Cardiac muscle cell (in vitro differentiated cells and primary cell): ENCODE measurements around the gene SMTNL2. TPM values are rescaled to one million over a fixed set of nuclear protein-coding genes. Genes with fewer than 3 reads are reported as not detected.
"Not testable (repeated sequence)": the region's sequence is repeated elsewhere in the genome, so short reads cannot be mapped to it uniquely, and the experiment has no call there.

ENCODE experiments used
- DNase-seq, 2 donors: peaks; one replicate each; pipeline versions ENCODE4 v3.0.0 to v3.0.0-alpha.2; 2010 to 2017; ENCODE audit warnings: low read depth in 1 of 2, low spot score in 1 of 2
- H3K27ac ChIP-seq: fragments of 200-600 bp; sonication (generic); 2 replicates; pipeline ENCODE4 v1.5.1; 2016
- H3K27me3 ChIP-seq: fragments of 200-600 bp; sonication (generic); 2 replicates; pipeline ENCODE4 v1.6.0; 2016; ENCODE audit warnings: control low read depth
- H3K36me3 ChIP-seq: fragments of 200-600 bp; sonication (generic); 2 replicates; pipeline ENCODE4 v1.5.1; 2016; ENCODE audit warnings: control low read depth
- H3K4me1 ChIP-seq: fragments of 200-600 bp; sonication (generic); 2 replicates; pipeline ENCODE4 v1.8.1; 2017; ENCODE audit warnings: low read depth, mild to moderate bottlenecking, mixed run types
- H3K4me3 ChIP-seq: fragments of 200-600 bp; sonication (generic); 2 replicates; pipeline ENCODE4 v1.5.1; 2016; ENCODE audit warnings: mild to moderate bottlenecking
- H3K9me3 ChIP-seq: fragments of 200-600 bp; sonication (generic); 2 replicates; pipeline ENCODE4 v1.5.1; 2017; ENCODE audit warnings: low read depth, mild to moderate bottlenecking, control low read depth
- polyA plus RNA-seq: library from polyadenylated mRNA; unstranded; fragments of >200 nt; fragmentation: Nextera tagmentation; extraction: Ambion mirVana; gene quantifications from 2 replicates; pipeline ENCODE4 v1.2.1, GENCODE V29; 2016
- total RNA-seq: library from RNA; depleted of rRNA; stranded (reverse); fragments of >200 nt; gene quantifications from 2 replicates; pipeline ENCODE4 v1.2.3, GENCODE V29; 2016
- TF ChIP-seq, protein P1 (sequence below): IDR thresholded peaks from 2 replicates; pipeline ENCODE4 v1.5.1; 2012; ENCODE audit warnings: low read depth, mild to moderate bottlenecking, low read length

SMTNL2 gene
- total and polyA plus RNA-seq, 2 experiments from 2014 or later = 184 to 269 TPM

DNA sequence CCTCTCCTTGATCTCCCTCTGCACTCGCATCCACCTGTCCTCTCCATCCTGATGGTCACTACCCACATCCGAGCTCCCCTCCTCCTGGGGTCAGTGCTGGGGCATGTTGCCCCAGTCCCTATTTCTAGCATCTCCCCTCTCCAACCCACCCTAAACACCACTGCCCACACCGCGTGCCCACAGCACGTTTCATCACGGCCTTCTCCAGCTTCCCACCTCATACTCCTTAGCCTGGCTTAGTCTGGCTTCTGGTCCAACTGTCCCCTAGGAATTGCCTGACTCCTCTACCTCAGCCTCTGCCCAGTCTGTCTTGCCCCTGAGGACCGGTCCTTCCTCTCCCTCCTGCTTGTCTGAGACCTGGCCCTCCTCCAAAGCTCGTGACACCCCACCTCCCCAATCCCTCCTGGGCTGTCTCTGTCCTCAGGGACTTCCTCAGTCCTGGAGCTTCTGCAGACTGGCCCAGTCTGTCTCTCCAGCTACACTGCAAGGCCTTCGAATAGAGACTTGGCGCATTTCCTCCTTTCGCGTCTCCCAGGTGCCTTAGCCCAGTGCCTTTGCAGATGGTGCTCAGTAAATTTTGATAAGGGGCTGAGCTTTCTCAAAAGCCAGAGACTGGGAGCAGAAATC is 52.3 kb downstream of the SMTNL2 start:
- Histone ChIP-seq H3K4me1 (peaks cover 13% of the 10 kb centered on the region), H3K27me3 (peaks cover 59% of the 10 kb centered on the region), H3K27ac (no peak overlapping the region), H3K4me3 (no peak overlapping the region), H3K9me3 (no peaks in the 10 kb centered on the region), H3K36me3 (no peaks in the 10 kb centered on the region)
- TF ChIP-seq, protein P1, sequence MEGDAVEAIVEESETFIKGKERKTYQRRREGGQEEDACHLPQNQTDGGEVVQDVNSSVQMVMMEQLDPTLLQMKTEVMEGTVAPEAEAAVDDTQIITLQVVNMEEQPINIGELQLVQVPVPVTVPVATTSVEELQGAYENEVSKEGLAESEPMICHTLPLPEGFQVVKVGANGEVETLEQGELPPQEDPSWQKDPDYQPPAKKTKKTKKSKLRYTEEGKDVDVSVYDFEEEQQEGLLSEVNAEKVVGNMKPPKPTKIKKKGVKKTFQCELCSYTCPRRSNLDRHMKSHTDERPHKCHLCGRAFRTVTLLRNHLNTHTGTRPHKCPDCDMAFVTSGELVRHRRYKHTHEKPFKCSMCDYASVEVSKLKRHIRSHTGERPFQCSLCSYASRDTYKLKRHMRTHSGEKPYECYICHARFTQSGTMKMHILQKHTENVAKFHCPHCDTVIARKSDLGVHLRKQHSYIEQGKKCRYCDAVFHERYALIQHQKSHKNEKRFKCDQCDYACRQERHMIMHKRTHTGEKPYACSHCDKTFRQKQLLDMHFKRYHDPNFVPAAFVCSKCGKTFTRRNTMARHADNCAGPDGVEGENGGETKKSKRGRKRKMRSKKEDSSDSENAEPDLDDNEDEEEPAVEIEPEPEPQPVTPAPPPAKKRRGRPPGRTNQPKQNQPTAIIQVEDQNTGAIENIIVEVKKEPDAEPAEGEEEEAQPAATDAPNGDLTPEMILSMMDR = no peak
- DNase-seq = no peak

DNA sequence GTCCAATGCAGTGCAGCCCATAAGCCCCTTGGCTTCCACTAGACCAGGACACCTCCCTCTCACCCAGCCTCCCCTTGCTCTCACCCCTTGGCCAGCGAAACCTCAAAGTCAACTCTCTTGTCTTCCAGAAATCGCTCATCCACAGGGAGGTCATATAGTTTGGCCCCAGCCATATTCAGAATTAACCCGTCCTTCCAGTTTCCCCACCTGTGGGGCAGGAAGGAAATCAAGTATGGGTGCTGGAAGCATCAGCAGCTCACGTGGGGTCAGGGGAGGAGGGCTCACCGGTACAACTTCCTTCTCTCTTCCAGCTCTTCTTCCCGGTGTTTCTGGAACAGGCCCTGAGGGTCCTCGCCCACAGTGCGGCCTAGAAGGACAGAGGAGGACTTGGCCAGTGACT is 54.4 kb downstream of the SMTNL2 start:
- H3K4me1 ChIP-seq, H3K9me3 ChIP-seq, H3K36me3 ChIP-seq, DNase-seq, H3K27ac ChIP-seq, H3K4me3 ChIP-seq: not testable (repeated sequence)
- H3K27me3 ChIP-seq = peaks cover 81% of the 10 kb centered on the region

DNA sequence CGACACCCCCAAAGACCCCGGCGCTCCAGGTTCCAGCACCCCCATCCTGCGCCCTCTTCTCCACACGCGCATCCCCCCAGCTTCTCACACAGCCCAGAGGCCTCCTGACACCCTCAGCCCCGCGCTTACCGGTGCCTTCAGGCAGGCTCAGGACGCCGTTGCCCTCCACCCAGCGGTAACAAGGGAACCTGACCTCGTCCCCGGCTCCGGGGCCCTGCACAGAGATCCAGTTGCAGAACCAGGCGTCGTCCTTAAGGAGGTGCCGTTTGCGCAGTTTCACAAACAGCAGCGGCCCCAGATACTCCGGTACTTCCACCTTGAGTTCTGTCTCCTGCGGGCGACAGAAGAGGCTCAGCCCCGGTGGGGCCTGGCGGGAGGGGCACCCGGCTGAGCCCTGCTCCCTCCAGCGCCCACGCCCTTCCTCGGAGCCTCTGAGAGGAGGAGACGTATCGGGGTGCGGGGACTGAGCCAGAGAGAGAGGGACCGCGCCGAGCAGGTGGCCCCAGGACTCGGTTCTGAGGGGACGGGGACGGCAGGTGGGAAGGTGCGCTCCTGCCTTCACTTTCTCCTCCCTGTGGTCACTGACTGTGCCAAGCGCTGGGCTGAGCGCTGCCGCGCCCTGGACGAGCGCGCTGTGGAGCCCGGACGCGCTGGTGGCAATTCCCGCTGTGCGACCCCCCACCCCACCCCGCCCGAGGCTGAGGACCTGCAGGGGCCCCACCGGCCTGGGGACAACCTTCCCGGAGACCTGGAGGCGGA is 55.2 kb downstream of the SMTNL2 start:
- not testable (repeated sequence) for H3K36me3 ChIP-seq, H3K4me1 ChIP-seq, H3K4me3 ChIP-seq, H3K27ac ChIP-seq, H3K9me3 ChIP-seq
- TF ChIP-seq, protein P1 = peak; percentile 30
- peak; percentile 65 to 81 for DNase-seq
- peaks cover 87% of the 10 kb centered on the region for H3K27me3 ChIP-seq

DNA sequence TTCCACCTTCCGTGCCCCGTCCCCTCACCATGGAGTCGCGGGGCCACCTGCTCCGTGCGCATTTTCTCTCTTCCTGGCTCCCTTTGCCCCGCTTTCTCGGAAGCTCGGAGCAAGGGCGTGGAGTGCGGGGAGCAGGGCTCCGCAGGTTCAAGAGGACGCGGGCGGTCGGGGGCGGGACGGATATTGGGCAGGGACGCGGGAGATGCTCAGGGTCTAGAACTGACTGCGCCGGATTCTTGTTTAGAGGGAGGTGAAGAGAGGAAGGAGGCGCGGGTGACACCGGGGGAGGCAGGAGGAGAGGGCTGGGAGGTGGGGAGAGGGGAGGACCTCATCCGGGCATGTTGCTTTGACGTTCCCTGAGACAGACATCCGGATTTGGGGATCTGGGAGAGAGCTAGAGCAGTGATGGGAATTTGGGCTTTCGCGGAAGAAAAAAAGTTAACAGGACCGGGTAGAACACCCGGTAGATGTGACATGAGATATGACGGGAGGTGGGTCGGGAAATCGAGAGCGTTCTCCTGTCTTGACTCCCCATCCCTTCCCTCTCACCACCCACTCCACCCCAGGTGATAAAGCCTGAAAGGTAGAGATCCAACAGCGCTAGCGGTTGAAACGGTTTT is 56.4 kb downstream of the SMTNL2 start:
- H3K27me3 ChIP-seq = peaks cover 87% of the 10 kb centered on the region
- not testable (repeated sequence) for H3K27ac ChIP-seq, DNase-seq, H3K4me3 ChIP-seq, H3K36me3 ChIP-seq, H3K9me3 ChIP-seq, H3K4me1 ChIP-seq

DNA sequence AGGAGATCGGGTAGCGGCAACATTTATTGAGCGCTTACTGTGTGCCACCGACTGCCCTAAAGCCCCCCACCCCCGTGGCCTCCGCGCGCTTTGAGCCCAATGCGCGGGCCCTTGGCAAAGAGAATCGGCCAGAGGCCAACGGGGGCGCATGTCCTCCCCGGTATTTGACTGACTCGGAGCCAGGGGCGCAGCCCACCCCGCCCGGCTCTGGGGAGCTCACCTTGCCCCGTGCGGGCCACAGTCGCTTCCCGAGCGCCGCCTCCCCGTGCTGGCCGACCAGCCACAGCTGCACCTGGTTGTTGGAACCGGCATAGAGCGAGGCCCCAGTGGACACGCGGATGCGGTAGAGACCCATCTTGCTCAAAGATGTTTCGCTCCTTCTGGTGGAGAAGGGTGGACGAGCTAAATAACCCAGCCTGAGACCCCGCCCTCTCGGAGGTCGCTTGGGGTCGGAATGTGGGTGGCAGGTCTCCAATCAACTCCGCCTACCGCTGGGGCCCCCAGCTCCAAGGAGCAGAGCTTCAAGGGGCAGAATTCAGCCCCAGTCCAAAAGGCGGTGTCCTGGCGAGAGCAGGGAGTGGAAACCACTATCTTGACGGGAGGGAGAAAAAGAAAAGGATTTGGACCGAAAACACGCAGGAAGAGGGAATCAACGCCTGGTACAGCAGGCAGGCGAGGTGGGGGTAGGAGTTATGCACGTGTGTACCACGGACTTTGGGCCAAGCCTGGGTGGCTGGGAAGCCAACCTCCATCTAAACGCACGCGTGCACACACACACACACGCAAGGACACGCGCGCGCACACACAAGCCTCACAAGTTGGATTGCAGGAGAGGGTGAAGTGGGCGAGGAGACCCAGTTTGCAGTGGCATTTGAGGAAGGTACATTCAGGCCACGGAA is 57.2 kb downstream of the SMTNL2 start, which contains the start of gene ALOX15:
ALOX15 (minus strand) TSS at position 382 of the 899 bp plus-strand sequence; CDS start at position 355, 27 bp downstream.
- no peak within 1 kb of the TSS for H3K27ac ChIP-seq
- TF ChIP-seq, protein P1 = no peak
- H3K9me3 ChIP-seq = no peaks in the 10 kb centered on the region
- H3K4me3 ChIP-seq = no peak within 1 kb of the TSS
- H3K27me3 ChIP-seq = peaks cover 86% of the 10 kb centered on the region
- H3K4me1 ChIP-seq = peaks cover 4% of the 10 kb centered on the region
- no peak for DNase-seq
- no peaks in the 10 kb centered on the region for H3K36me3 ChIP-seq

DNA sequence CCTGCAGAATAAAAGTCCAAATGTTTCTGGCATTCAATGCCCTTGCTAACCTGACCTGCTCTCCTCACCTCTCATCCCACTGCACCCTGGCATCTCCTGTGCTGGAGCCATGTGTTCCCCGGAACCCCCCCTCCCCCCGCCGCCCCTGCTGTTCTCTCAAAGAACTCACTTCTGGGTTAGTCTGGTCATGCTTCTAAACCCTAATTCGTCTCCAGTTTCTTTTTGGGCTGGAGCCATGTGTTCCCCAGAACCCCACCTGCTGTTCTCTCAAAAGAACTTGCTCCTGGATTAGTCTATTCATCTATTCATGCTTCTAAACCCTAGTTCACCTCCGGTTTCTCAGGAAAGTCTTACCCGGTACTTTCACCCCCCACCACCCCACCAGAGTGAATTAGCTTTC is 58.0 kb downstream of the SMTNL2 start:
- Histone ChIP-seq H3K27ac (no peak overlapping the region), H3K36me3 (no peaks in the 10 kb centered on the region), H3K9me3 (no peaks in the 10 kb centered on the region), H3K4me3 (no peak overlapping the region), H3K27me3 (peaks cover 85% of the 10 kb centered on the region), H3K4me1 (peaks cover 4% of the 10 kb centered on the region)
- TF ChIP-seq, protein P1 = no peak
- DNase-seq = no peak
